Gastroesophageal sphincter (tissue), 3 donors: ENCODE data around the gene VPS18.

ENCODE experiments used
- POLR2A ChIP-seq, 2 donors: fragments of 450-650 bp; IDR thresholded peaks; one replicate each; pipeline ENCODE4 v1.6.1; 2017; ENCODE audit warnings: antibody characterized with exemption in 2 of 2, mild to moderate bottlenecking in 2 of 2, moderate library complexity in 1 of 2
- TF ChIP-seq, protein P1 (sequence below), 4 experiments: fragments of 200-600 bp in 2 of 4; fragments of 450-650 bp in 2 of 4; sonication (generic) in 1 of 4; IDR thresholded peaks; one replicate each; pipeline ENCODE4 v1.5.1; 2017 to 2019; ENCODE audit warnings: antibody characterized with exemption in 4 of 4, mild to moderate bottlenecking in 2 of 4, moderate library complexity in 2 of 4

DNA sequence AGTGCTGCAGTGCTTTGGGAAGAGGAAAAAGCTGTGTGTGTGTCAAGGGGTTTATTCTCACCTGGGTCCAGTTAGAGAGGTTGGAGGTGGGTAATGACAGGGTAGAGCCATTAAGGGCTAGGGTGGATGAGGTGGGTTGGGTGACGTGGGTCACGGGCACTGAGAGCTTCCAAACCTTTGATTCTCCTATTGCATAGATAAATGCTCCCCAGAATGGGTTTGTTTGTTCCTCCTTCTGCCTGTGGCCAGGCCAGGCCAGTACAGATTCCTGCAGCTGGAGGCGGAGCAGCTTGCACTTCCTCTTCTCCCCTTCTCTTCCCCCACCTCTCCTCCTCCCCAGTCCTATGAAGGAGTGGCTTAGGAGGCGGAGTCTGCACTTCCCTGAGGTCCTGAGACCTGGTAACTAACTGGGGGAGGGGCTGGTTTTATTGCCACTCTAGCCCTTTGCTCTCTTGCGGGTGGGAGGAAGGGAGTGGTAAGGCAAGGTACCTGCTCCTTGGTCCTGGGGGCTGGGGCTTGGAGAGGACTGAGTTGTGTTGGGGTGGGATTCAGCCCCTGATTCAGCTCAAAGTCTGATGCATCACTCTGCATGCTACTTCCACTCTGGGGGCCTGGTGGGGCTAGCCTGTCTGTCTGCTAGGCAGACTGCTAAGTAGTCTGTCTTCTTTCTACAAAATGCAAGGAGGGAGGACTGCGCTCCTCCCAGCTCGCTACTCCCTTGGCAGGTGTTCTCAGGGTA is 46.9 kb upstream of the VPS18 start:
- TF ChIP-seq, protein P1, sequence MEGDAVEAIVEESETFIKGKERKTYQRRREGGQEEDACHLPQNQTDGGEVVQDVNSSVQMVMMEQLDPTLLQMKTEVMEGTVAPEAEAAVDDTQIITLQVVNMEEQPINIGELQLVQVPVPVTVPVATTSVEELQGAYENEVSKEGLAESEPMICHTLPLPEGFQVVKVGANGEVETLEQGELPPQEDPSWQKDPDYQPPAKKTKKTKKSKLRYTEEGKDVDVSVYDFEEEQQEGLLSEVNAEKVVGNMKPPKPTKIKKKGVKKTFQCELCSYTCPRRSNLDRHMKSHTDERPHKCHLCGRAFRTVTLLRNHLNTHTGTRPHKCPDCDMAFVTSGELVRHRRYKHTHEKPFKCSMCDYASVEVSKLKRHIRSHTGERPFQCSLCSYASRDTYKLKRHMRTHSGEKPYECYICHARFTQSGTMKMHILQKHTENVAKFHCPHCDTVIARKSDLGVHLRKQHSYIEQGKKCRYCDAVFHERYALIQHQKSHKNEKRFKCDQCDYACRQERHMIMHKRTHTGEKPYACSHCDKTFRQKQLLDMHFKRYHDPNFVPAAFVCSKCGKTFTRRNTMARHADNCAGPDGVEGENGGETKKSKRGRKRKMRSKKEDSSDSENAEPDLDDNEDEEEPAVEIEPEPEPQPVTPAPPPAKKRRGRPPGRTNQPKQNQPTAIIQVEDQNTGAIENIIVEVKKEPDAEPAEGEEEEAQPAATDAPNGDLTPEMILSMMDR (IDR thresholded peaks at IDR 0.05) = no peak
- TF ChIP-seq POLR2A (IDR thresholded peaks at IDR 0.05) = no peak
